Uterus (tissue), 4 donors: ENCODE results near the gene CHST11. TPM values are rescaled to one million over a fixed set of nuclear protein-coding genes. Genes with fewer than 3 reads are reported as not detected.

Source experiments
- DNase-seq, 2 donors: peaks; one replicate each; pipeline ENCODE4 v3.0.0-alpha.2; 2019 to 2020
- H3K27ac ChIP-seq, 2 donors: fragments of 200-600 bp; sonication (generic); 1 replicate in 1 of 2; 2 replicates in 1 of 2; pipeline ENCODE4 v1.5.1; 2016 to 2018
- H3K27me3 ChIP-seq, 2 donors: fragments of 200-600 bp; sonication (generic); one replicate each; pipeline ENCODE4 v1.5.1; 2018 to 2019; ENCODE audit warnings: control low read depth in 1 of 2
- H3K36me3 ChIP-seq, 2 donors: fragments of 200-600 bp; sonication (generic); one replicate each; pipeline ENCODE4 v1.5.1; 2019; ENCODE audit warnings: control low read depth in 1 of 2
- H3K4me1 ChIP-seq, 2 donors: fragments of 200-600 bp; sonication (generic); one replicate each; pipeline ENCODE4 v1.5.1; 2018 to 2019; ENCODE audit warnings: control low read depth in 1 of 2
- H3K4me3 ChIP-seq, 2 donors: fragments of 200-600 bp; sonication (generic); 1 replicate in 1 of 2; 2 replicates in 1 of 2; pipeline ENCODE4 v1.5.1; 2018 to 2019; ENCODE audit warnings: mild to moderate bottlenecking in 1 of 2
- H3K9me3 ChIP-seq, 2 donors: fragments of 200-600 bp; sonication (generic); one replicate each; pipeline ENCODE4 v1.5.1; 2019; ENCODE audit warnings: control low read depth in 1 of 2
- POLR2A ChIP-seq, 2 donors: fragments of 450-650 bp; IDR thresholded peaks; one replicate each; pipeline ENCODE4 v1.6.1; 2016; ENCODE audit warnings: antibody characterized with exemption in 2 of 2, mild to moderate bottlenecking in 1 of 2, moderate library complexity in 1 of 2
- intact Hi-C: fragments of 100-400 bp; cut with DNase I; formaldehyde crosslinking; loops from one replicate; pipeline ENCODE4 v1.15.1; 2023; ENCODE audit warnings: low total_unique reads
- total RNA-seq, 4 donors: library from RNA; depleted of rRNA in 3 of 4; stranded (reverse); fragments of >200 nt in 3 of 4; gene quantifications; one replicate each; pipeline versions ENCODE4 v1.1.0 to v1.2.4, GENCODE V29; 2014 to 2023
- TF ChIP-seq, protein P1 (sequence below), 4 experiments: fragments of 200-600 bp in 2 of 4; fragments of 450-650 bp in 2 of 4; sonication (generic) in 2 of 4; IDR thresholded peaks; one replicate each; pipeline ENCODE4 v1.5.1; 2016 to 2019; ENCODE audit warnings: antibody characterized with exemption in 4 of 4, mild to moderate bottlenecking in 2 of 4, moderate library complexity in 1 of 4
- donor health status: DM: yes; HTN: yes; CAD: no.

CHST11 gene
- total RNA-seq, 4 donors from 2014 or later = 21.0 to 82.1 (median 58.7) TPM

DNA sequence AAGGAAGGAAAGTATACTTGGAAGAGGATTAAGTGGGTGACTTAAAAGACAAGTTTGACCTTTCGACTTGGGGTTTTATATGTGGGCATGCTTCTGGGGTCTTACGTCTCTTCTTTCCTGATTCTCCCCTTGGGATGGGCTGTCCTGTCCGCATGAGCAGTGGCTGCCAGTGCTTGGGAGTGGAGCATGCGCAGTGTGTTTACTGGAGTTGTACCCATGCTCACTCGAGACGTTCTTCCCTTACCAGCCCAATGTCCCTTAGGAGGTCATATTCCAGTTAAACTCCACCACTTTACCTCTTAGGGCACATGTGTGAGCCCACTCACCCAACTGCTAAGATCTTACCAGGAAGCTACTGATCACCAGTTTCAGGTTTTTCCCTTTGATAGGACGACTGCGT is 20.0 kb upstream of the CHST11 start:
- Histone ChIP-seq H3K9me3 (no peaks in the 10 kb centered on the region), H3K27me3 (no peaks in the 10 kb centered on the region), H3K4me3 (no peak overlapping the region), H3K27ac (no peak overlapping the region), H3K4me1 (no peaks in the 10 kb centered on the region), H3K36me3 (no peaks in the 10 kb centered on the region)
- DNase-seq = no peak
- intact Hi-C loops = no loop called here
- TF ChIP-seq, protein P1, sequence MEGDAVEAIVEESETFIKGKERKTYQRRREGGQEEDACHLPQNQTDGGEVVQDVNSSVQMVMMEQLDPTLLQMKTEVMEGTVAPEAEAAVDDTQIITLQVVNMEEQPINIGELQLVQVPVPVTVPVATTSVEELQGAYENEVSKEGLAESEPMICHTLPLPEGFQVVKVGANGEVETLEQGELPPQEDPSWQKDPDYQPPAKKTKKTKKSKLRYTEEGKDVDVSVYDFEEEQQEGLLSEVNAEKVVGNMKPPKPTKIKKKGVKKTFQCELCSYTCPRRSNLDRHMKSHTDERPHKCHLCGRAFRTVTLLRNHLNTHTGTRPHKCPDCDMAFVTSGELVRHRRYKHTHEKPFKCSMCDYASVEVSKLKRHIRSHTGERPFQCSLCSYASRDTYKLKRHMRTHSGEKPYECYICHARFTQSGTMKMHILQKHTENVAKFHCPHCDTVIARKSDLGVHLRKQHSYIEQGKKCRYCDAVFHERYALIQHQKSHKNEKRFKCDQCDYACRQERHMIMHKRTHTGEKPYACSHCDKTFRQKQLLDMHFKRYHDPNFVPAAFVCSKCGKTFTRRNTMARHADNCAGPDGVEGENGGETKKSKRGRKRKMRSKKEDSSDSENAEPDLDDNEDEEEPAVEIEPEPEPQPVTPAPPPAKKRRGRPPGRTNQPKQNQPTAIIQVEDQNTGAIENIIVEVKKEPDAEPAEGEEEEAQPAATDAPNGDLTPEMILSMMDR (IDR thresholded peaks at IDR 0.05) = no peak
- no peak for TF ChIP-seq POLR2A (IDR thresholded peaks at IDR 0.05)

DNA sequence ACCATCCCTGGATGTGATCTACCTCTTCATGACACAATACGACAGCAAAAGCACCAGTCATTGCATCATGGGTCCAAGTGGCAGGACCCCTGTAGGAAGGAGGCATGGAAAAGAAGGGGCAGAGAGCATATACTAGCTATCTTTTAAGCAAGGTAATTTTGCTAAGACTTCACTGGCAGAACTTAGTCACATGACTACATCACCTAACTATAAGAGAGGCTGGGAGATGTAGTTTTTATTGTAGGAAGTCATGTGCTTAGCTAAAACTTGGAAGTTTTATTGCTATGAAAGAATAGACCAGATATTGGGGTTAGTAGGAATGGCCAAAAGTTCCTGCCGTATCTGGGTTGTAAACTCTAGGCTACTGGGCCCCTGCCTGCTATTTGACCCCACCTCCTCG is 18.6 kb upstream of the CHST11 start:
- Histone ChIP-seq H3K27me3 (no peaks in the 10 kb centered on the region), H3K4me3 (no peak overlapping the region), H3K9me3 (no peaks in the 10 kb centered on the region), H3K27ac (no peak overlapping the region), H3K4me1 (no peaks in the 10 kb centered on the region), H3K36me3 (no peaks in the 10 kb centered on the region)
- no peak for TF ChIP-seq POLR2A (IDR thresholded peaks at IDR 0.05)
- TF ChIP-seq, protein P1 (IDR thresholded peaks at IDR 0.05) = no peak
- no peak for DNase-seq
- intact Hi-C loops = no loop called here

DNA sequence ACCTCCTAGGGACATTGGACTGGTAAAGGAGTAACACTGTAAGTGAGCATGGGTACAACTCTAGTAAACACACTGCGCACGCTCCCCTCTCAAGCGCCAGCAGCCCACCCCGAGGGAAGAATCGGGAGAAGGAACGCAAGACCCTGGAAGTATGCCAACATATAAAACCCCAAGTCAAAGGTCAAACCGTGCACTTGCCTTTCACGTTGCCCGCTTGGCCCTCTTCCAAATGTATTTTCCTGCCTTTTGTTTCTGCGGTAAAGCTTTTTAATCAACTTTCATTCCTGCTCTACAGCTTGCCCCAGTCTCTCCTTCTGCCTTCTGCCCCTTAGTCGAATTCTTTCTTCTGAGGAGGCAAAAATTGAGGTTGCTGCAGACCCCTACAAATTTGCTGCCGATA is 17.6 kb upstream of the CHST11 start:
- H3K4me3 ChIP-seq = no peak overlapping the region
- intact Hi-C loops = no loop called here
- DNase-seq = no peak

DNA sequence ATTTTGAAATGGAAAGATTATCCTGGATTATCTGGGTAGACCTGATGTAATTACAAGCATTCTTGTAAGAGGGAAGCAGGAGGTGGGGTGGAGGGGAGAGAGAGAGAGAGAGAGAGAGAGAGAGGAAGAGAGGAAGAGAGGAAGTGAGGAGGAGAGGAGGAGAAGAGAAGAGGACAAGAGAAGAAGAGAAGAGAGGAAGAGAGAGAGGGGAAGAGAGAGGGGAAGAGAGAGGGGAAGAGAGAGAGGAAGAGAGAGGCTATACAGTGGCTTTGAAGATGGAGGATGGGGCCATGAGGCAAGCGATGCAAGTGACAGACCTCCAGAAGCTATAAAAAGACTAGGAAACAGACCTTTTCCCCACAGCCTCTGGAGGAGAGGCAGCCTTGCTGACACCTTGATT is 13.7 kb upstream of the CHST11 start:
- TF ChIP-seq, protein P1 (IDR thresholded peaks at IDR 0.05) = no peak
- TF ChIP-seq POLR2A (IDR thresholded peaks at IDR 0.05) = no peak
- Histone ChIP-seq H3K4me3 (no peak overlapping the region), H3K4me1 (no peaks in the 10 kb centered on the region), H3K27ac (no peak overlapping the region), H3K36me3 (no peaks in the 10 kb centered on the region), H3K27me3 (no peaks in the 10 kb centered on the region), H3K9me3 (no peaks in the 10 kb centered on the region)
- DNase-seq = no peak
- intact Hi-C loops = no loop called here

More for the DNA sequence above, 17.6 kb upstream of the CHST11 start:
- Histone ChIP-seq H3K27me3 (no peaks in the 10 kb centered on the region), H3K36me3 (no peaks in the 10 kb centered on the region), H3K9me3 (no peaks in the 10 kb centered on the region), H3K4me1 (no peaks in the 10 kb centered on the region), H3K27ac (no peak overlapping the region)
- no peak for TF ChIP-seq POLR2A (IDR thresholded peaks at IDR 0.05)
- TF ChIP-seq, protein P1 (IDR thresholded peaks at IDR 0.05) = no peak

DNA sequence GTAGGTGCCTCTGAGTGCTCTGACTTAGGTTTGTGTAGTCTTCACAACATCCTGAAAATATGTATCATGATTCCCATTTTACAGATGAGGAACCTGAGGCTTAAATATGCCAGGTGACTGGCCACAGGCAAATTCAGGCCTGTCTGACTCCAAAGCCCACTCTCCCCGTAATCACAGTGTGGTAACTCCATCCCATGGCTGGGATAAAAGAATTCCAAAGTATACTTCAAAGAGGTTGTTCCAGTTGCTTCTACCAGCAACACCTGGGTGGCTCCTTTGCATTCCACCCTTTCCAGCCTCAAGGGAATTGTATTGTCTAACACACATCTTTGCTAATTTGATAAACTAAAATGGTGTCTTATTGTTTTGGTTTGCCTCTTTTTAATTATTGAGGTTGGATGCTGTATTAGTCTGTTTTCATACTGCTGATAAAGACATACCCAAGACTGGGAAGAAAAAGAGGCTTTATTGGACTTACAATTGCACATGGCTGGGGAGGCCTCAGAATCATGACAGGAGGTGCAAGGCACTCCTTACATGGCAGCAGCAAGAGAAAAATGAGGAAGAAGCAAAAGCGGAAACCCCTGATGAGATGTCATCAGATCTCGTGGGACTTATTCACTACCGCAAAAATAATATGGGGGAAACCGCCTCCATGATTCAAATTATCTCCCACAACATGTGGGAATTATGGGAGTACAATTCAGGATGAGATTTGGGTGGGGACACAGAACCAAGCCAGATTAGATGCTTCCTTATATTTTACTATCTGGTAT is 9.9 kb upstream of the CHST11 start:
- Histone ChIP-seq H3K4me3 (no peak overlapping the region), H3K27me3 (no peaks in the 10 kb centered on the region), H3K4me1 (no peaks in the 10 kb centered on the region), H3K36me3 (no peaks in the 10 kb centered on the region), H3K9me3 (no peaks in the 10 kb centered on the region), H3K27ac (no peak overlapping the region)
- TF ChIP-seq, protein P1 (IDR thresholded peaks at IDR 0.05) = no peak
- no peak for TF ChIP-seq POLR2A (IDR thresholded peaks at IDR 0.05)
- no peak for DNase-seq
- intact Hi-C loops = no loop called here
